ENCODE measurements around the gene HOPX.
"Not testable (repeated sequence)": the region's sequence is repeated elsewhere in the genome, so short reads cannot be mapped to it uniquely, and the experiment has no call there.

HOPX gene

GRCh38 chr4:56681158-56681852 is at the start of gene HOPX:
Gene HOPX, minus strand, starts transcription at chr4:56681296. Its CDS starts 23,480 bp downstream, at chr4:56657816.
- DNase-seq, result peak; percentile 82 to 85

- peak in 1 of 2 experiments; percentile 27 for DNase-seq
Observed at GRCh38 chr4:56730097-56730496, 49.0 kb upstream of the HOPX start.

- no peak for DNase-seq
Observed at GRCh38 chr4:56728512-56728911, 47.4 kb upstream of the HOPX start.

GRCh38 chr4:56727150-56727549 is 46.1 kb upstream of the HOPX start:
- no peak for DNase-seq

- DNase-seq, result not testable (repeated sequence)
Observed at GRCh38 chr4:56726593-56726992, 45.5 kb upstream of the HOPX start.

GRCh38 chr4:56723659-56724230 is 42.6 kb upstream of the HOPX start:
- DNase-seq, result no peak

GRCh38 chr4:56723201-56723605 is 42.1 kb upstream of the HOPX start:
- DNase-seq, result peak; percentile 64 to 70

GRCh38 chr4:56708146-56708545 is 27.1 kb upstream of the HOPX start:
- DNase-seq, result no peak

- no peak for DNase-seq
Observed at GRCh38 chr4:56705966-56706365, 24.9 kb upstream of the HOPX start.

- DNase-seq, result no peak
Observed at GRCh38 chr4:56705334-56705733, 24.2 kb upstream of the HOPX start.

GRCh38 chr4:56704089-56704871 is 23.2 kb upstream of the HOPX start:
- DNase-seq, result no peak

GRCh38 chr4:56703378-56703777 is 22.3 kb upstream of the HOPX start:
- no peak for DNase-seq

- no peak for DNase-seq
Observed at GRCh38 chr4:56701644-56702043, 20.5 kb upstream of the HOPX start.

- DNase-seq, result no peak
Observed at GRCh38 chr4:56701161-56701480, 20.0 kb upstream of the HOPX start.

- no peak for DNase-seq
Observed at GRCh38 chr4:56699537-56700105, 18.5 kb upstream of the HOPX start.

GRCh38 chr4:56698329-56698728 is 17.2 kb upstream of the HOPX start:
- no peak for DNase-seq

- DNase-seq, result no peak
Observed at GRCh38 chr4:56696056-56696455, 15.0 kb upstream of the HOPX start.

GRCh38 chr4:56693476-56693875 is 12.4 kb upstream of the HOPX start:
- DNase-seq, result not testable (repeated sequence)

- no peak for DNase-seq
Observed at GRCh38 chr4:56692576-56692975, 11.5 kb upstream of the HOPX start.

- no peak for DNase-seq
Observed at GRCh38 chr4:56691425-56691824, 10.3 kb upstream of the HOPX start.

GRCh38 chr4:56690393-56690792 is 9.3 kb upstream of the HOPX start:
- DNase-seq, result no peak

GRCh38 chr4:56689201-56689969 is 8.3 kb upstream of the HOPX start:
- no peak for DNase-seq

GRCh38 chr4:56688094-56688647 is 7.1 kb upstream of the HOPX start:
- no peak for DNase-seq

Measured in activated T-cell treated with anti-CD3 and anti-CD28 coated beads, Interleukin-2, amount 50 U/mL, for 48 hours (primary cell).